ENCODE measurements around the gene KLHDC4. TPM values are rescaled to one million over a fixed set of nuclear protein-coding genes. Genes with fewer than 3 reads are reported as not detected.
"Not testable (repeated sequence)": the region's sequence is repeated elsewhere in the genome, so short reads cannot be mapped to it uniquely, and the experiment has no call there.

The KLHDC4 gene
- total RNA-seq, 1 donor from 2014 or later, result 43.4 TPM

DNA sequence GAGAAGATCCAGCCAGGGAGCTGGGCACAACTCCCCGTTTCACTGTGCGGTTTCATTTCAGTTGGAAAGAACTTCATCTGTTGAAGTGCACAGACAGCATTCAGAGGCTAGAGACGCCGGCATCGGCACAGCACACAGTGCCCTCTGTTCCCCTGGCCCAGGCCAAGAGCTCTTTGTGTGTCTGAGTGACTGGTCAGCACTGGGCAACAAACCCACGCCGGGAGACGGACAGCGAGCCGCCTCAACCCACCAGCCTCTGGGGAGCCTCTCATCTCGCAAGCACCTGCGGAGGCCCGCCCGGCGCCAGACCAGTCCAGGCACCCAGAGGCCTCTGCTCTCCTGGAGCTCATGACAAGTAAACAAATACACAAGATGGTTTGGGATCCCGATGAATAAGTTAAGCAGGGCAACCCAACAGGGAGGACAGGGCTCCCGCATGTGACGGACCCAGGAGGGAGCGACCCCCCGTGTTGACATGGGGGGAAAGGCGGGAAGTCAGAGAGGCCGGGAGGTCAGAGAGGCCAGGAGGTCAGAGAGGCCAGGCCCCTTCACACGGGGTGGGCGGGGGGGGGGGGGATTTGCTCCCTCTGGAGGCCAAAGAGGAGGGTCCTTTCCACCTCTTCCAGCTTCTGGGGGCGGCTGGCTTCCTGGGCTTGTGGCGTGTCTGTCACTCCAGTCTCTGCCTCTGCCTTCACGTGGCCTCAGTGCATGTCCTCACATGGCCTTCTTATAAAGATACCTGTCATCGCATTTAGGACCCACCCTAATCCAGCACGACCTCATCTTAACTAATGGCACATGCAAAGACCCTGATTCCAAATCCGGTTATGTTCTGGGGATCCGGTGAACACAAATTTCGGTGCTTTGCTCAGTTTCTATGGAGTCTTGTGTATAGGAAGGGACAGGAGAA lies 25.8 kb upstream of the KLHDC4 start:
- H3K36me3 Mint-ChIP-seq (ENCODE audit: low read depth, unreplicated experiment), result no peaks in the 10 kb centered on the region
- TF ChIP-seq, protein P1, sequence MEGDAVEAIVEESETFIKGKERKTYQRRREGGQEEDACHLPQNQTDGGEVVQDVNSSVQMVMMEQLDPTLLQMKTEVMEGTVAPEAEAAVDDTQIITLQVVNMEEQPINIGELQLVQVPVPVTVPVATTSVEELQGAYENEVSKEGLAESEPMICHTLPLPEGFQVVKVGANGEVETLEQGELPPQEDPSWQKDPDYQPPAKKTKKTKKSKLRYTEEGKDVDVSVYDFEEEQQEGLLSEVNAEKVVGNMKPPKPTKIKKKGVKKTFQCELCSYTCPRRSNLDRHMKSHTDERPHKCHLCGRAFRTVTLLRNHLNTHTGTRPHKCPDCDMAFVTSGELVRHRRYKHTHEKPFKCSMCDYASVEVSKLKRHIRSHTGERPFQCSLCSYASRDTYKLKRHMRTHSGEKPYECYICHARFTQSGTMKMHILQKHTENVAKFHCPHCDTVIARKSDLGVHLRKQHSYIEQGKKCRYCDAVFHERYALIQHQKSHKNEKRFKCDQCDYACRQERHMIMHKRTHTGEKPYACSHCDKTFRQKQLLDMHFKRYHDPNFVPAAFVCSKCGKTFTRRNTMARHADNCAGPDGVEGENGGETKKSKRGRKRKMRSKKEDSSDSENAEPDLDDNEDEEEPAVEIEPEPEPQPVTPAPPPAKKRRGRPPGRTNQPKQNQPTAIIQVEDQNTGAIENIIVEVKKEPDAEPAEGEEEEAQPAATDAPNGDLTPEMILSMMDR (IDR thresholded peaks at IDR 0.05; ENCODE audit: unreplicated experiment), result no peak
- no peak for DNase-seq (ENCODE audit: low spot score)
- H3K4me3 Mint-ChIP-seq (ENCODE audit: unreplicated experiment), result no peak overlapping the region
- no peaks in the 10 kb centered on the region for H3K9me3 Mint-ChIP-seq (ENCODE audit: unreplicated experiment)
- peaks cover 8% of the 10 kb centered on the region for H3K27me3 Mint-ChIP-seq (ENCODE audit: unreplicated experiment)
- no peak overlapping the region for H3K27ac Mint-ChIP-seq (ENCODE audit: unreplicated experiment)
- H3K4me1 Mint-ChIP-seq (ENCODE audit: unreplicated experiment), result no peaks in the 10 kb centered on the region

DNA sequence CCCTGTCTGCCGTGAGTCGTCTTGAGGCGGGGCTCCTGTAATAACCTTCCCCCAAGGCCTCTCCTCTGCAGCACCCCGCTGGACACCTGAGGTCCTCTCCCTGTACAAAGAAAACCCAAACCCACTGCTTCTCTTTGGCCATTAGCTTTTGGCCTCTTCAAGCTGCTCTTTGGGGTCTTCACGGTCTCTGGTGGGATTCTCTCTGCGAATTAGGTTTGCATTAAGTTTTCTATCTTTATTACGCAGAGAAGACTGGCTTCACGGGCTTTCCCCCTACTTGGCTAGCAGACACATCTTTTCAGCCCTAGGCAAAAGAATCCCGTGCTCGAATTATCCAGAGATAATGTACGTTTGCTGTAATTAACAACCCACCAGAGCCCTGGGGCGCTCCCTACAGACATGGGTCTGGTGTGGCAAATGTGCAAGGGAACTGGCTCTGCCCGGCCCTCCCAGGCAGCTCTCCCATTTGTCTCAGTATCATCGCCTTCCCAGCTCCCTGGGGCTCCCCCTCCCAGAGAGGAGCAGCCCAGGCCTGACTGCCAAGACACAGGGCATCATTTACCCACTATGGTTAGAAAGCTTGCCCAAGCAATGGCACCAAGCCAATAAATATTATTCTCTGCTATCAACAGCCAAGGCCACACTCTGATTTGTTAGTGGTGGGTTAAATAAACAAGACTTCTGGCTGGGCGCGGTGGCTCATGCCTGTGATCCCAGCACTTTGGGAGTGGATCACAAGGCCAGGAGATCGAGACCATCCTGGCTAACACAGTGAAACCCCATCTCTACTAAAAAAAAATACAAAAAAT lies 24.7 kb upstream of the KLHDC4 start:
- DNase-seq (ENCODE audit: low spot score), result no peak
- TF ChIP-seq, protein P1 (IDR thresholded peaks at IDR 0.05; ENCODE audit: unreplicated experiment), result no peak
- no peak overlapping the region for H3K4me3 Mint-ChIP-seq (ENCODE audit: unreplicated experiment)
- no peaks in the 10 kb centered on the region for H3K4me1 Mint-ChIP-seq (ENCODE audit: unreplicated experiment)
- no peaks in the 10 kb centered on the region for H3K36me3 Mint-ChIP-seq (ENCODE audit: low read depth, unreplicated experiment)
- no peaks in the 10 kb centered on the region for H3K9me3 Mint-ChIP-seq (ENCODE audit: unreplicated experiment)
- peaks cover 7% of the 10 kb centered on the region for H3K27me3 Mint-ChIP-seq (ENCODE audit: unreplicated experiment)
- no peak overlapping the region for H3K27ac Mint-ChIP-seq (ENCODE audit: unreplicated experiment)

DNA sequence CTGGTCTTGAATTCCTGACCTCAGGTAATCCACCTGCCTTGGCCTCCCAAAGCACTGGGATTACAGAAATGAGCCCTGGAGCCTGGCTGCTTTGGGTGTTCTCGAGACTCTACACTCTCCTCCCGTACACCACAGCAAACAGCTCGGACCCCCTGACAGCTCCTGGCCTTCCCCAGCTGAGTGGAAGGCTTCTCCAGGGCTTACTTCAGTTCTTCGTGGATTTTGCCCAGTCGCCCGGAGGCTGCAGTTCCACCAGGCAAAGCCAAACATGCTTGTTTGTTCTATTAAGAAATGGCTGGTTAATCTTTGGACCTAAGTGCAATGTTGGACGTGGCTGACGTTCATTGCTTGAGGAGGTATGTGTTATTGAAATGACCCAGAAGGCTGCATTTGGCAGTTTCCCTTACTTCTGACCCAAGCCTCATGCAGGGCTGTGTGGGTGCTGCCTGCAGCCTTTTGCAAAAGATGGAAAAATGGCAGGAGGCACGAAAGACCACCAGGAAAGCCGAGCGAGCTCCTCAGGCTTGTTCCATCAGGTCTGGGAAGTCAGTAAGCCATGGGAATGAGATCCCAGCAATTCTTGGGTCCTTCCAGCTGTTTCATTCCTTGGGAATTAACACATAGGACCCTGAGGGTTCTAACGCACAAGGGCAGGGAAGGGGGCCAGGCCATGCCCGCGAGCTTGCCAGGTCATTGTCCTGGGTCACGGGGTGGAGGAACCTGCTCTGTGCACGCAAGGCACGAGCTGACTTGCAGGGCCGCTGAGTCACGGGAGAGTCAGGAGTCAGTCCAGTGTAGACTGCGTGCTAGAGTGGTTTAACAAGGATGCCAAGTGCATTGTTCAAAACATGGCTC lies 23.9 kb upstream of the KLHDC4 start:
- H3K27me3 Mint-ChIP-seq (ENCODE audit: unreplicated experiment), result peaks cover 8% of the 10 kb centered on the region
- H3K4me1 Mint-ChIP-seq (ENCODE audit: unreplicated experiment), result no peaks in the 10 kb centered on the region
- DNase-seq (ENCODE audit: low spot score), result no peak
- TF ChIP-seq, protein P1 (IDR thresholded peaks at IDR 0.05; ENCODE audit: unreplicated experiment), result no peak
- H3K36me3 Mint-ChIP-seq (ENCODE audit: low read depth, unreplicated experiment), result no peaks in the 10 kb centered on the region
- no peaks in the 10 kb centered on the region for H3K9me3 Mint-ChIP-seq (ENCODE audit: unreplicated experiment)
- H3K4me3 Mint-ChIP-seq (ENCODE audit: unreplicated experiment), result no peak overlapping the region
- H3K27ac Mint-ChIP-seq (ENCODE audit: unreplicated experiment), result no peak overlapping the region

DNA sequence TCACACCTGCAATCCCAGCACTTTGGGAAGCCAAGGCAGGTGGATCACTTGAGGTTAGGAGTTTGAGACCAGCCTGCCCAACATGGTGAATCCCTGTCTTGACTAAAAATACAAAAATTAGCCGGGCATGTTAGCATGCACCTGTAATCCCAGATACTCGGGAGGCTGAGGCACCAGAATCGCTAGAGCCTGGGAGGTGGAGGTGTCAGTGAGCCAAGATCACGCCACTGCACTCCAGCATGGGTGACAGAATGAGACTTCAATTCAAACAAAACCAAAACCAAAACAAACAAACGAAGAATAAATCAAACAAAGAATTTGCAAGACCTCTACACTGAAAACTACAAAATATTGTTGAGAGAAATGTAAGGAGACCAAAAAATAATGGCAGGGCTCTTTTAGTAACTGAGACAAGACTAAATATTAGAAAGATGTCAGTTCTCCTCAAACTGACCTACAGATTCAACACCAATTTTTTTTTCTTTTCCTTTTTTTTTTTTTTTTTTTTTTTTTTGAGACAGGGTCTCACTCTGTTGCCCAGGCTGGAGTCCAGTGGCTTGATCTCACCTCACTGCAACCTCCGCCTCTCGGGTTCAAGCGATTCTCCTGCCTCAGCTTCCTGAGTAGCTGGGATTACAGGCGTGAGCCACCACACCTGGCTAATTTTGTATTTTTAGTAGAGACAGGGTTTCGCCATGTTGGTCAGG lies 23.1 kb upstream of the KLHDC4 start:
- DNase-seq (ENCODE audit: low spot score); H3K27me3 Mint-ChIP-seq (ENCODE audit: unreplicated experiment); H3K27ac Mint-ChIP-seq (ENCODE audit: unreplicated experiment); H3K4me3 Mint-ChIP-seq (ENCODE audit: unreplicated experiment); H3K4me1 Mint-ChIP-seq (ENCODE audit: unreplicated experiment); H3K36me3 Mint-ChIP-seq (ENCODE audit: low read depth, unreplicated experiment); H3K9me3 Mint-ChIP-seq (ENCODE audit: unreplicated experiment): not testable (repeated sequence)

DNA sequence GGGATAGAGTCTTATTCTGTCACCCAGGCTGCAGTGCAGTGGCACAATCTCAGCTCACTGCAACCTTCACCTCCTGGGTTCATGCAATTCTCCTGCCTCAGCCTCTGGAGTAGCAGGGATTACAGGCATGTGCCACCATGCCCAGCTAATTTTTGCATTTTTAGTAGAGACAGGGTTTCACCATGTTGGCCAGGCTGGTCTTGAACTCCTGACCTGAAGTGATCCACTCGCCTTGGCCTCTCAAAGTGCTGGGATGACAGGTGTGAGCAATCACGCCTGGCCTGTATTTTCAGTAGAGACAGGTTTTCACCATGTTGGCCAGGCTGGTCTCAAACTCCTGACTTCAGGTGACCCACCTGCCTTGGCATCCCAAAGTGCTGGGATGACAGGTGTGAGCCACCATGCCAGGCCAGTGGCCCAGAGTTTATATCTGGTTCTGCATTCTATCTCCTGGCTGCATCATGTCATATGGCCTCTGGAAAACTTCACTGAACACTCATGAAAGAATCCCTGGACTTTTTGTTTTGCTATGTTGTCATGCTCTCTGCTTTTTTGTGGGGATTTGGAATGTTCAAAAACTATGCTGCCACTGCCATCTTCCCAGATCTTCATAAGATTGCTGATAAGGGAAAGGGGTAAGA lies 21.8 kb upstream of the KLHDC4 start:
- H3K27me3 Mint-ChIP-seq (ENCODE audit: unreplicated experiment); H3K27ac Mint-ChIP-seq (ENCODE audit: unreplicated experiment); H3K4me3 Mint-ChIP-seq (ENCODE audit: unreplicated experiment); DNase-seq (ENCODE audit: low spot score); H3K4me1 Mint-ChIP-seq (ENCODE audit: unreplicated experiment); H3K36me3 Mint-ChIP-seq (ENCODE audit: low read depth, unreplicated experiment); H3K9me3 Mint-ChIP-seq (ENCODE audit: unreplicated experiment): not testable (repeated sequence)
